AG08395 (cell line): ENCODE results near the gene LIMA1.
"Not testable (repeated sequence)": the region's sequence is repeated elsewhere in the genome, so short reads cannot be mapped to it uniquely, and the experiment has no call there.

Experiments
- DNase-seq: peaks from one replicate; pipeline ENCODE4 v3.0.0; 2012; ENCODE audit warnings: mixed read lengths, low spot score

Gene LIMA1

GRCh38 chr12:50283229-50283923 is at the start of gene LIMA1:
Gene LIMA1, minus strand, starts transcription at chr12:50283520. Its CDS starts 34,769 bp downstream, at chr12:50248751.
- DNase-seq, result peak; percentile 96

- DNase-seq, result no peak
Observed at GRCh38 chr12:50331745-50332144, 48.4 kb upstream of the LIMA1 start.

DNA sequence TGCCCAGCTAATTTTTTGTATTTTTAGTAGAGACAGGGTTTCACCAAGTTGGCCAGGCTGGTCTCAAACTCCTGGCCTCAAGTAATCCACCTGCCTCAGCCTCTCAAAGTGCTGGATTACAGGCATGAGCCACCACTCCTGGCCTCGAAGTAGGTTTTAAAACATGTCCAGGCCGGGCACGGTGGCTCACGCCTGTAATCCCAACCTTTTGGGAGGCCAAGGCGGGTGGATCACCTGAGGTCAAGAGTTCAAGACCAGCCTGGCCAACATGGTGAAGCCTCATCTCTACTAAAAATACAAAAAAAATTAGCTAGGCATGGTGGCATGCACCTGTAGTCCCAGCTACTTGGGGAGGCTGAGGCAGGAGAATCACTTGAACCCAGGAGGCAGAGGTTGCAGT is 45.3 kb upstream of the LIMA1 start:
- DNase-seq, result not testable (repeated sequence)

- no peak for DNase-seq
Observed at GRCh38 chr12:50326590-50327284, 43.4 kb upstream of the LIMA1 start.

- DNase-seq, result no peak
Observed at GRCh38 chr12:50325890-50326391, 42.6 kb upstream of the LIMA1 start.

GRCh38 chr12:50324770-50325169 is 41.5 kb upstream of the LIMA1 start:
- not testable (repeated sequence) for DNase-seq

GRCh38 chr12:50324077-50324476 is 40.8 kb upstream of the LIMA1 start:
- DNase-seq, result not testable (repeated sequence)

- DNase-seq, result no peak
Observed at GRCh38 chr12:50322206-50322605, 38.9 kb upstream of the LIMA1 start.

DNA sequence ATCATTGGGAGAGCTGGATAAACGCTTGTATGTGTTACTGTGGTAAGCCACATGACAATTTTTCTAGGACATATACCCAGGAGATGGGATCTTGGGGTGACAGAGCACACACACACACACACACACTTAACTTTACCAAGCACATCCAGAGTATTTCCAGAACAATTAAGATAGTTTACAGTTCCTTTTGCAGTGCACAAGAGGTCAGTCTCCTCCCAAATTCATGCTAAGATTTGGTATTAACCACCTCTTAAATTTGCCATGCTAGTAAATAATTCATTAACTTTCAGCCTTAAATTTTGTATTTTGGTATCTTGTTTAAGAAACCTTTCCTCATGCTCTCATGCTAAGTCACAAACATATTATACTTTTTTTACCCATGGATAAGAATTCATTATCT is 33.9 kb upstream of the LIMA1 start:
- no peak for DNase-seq

DNA sequence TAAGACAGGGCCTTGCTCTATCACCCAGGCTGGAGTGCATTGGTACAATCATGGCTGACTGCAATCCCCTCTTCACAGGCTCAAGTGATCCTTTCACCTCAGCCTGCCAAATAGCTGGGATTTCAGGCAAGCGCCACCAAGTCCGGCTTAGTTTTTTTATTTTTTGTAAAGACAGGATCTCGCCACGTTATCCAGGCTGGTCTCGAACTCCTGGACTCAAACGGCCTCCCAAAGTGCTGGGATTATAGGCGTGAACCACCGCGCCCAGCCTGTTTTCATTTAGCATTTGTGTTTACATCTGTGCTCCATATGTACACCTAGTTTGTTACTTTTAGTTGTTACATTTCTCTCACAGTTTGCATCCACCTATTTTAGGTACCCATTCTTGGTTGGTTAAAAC is 32.5 kb upstream of the LIMA1 start:
- DNase-seq, result no peak

DNA sequence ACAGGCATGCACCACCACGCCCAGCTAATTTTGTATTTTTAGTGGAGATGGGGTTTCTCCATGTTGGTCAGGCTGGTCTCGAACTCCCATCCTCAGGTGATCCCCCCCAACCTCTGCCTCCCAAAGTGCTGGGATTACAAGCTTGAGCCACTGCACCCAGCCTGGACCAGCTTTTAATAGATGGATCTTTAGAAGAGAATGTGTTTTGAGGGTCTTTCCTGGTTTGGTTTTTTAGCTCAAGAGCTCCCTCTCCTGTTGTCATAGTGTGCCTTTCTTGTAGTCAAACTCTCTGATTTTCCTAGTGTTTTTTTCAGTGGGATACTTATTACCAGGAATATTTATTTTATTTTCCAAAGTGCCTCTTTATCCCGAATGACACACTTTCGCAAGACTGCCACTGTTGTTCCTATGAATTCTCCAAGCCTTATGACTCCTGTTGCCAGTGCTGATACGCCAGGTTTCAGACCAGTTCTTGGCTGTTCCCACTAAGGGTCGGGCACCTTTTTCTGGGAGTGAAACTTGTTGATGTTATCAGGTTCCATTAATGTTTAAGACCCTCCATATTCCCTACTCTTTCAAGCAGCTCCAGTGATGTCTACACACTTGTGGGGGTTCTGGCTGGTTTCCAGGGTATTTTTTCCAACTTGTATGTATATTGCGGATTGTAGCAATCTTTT is 31.5 kb upstream of the LIMA1 start:
- DNase-seq, result peak; percentile 83

GRCh38 chr12:50313971-50314370 is 30.7 kb upstream of the LIMA1 start:
- not testable (repeated sequence) for DNase-seq

DNA sequence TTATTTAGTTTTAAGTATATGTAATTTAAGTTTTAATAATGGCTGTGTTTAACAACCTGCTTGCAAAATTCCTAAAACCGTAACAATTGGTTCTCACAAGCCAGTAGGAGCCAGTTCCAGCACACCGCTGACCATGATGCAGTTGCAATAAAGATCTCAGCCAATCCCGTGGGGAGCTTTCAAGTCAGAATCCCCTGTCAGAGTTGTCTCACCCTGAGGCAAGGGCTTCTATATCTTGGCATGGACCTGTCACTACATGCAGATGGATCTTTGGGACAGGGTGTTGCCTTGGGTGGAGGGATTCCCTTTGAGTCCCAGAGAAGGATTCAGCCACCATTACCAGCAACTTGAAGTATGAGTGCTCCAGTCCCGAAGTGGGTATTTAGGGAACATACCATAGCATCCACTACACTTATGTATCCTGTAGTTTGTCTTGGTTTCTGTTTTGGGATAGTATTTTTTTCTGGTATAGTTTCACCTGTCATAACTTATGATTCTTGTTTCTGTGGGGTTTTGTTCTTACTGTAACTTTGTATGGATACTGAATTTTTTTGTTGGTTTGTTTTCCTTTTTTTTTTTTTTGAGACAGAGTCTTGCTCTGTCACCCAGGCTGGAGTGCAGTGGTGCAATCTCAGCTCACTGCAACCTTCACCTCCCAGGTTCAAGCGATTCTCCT is 30.1 kb upstream of the LIMA1 start:
- no peak for DNase-seq

GRCh38 chr12:50311858-50312609 is 28.7 kb upstream of the LIMA1 start:
- DNase-seq, result not testable (repeated sequence)

- DNase-seq, result no peak
Observed at GRCh38 chr12:50309950-50310349, 26.6 kb upstream of the LIMA1 start.

- DNase-seq, result peak; percentile 78
Observed at GRCh38 chr12:50302686-50303085, 19.4 kb upstream of the LIMA1 start.

GRCh38 chr12:50297996-50298395 is 14.7 kb upstream of the LIMA1 start:
- DNase-seq, result no peak

GRCh38 chr12:50297027-50297426 is 13.7 kb upstream of the LIMA1 start:
- no peak for DNase-seq

- DNase-seq, result no peak
Observed at GRCh38 chr12:50296554-50296953, 13.2 kb upstream of the LIMA1 start.

DNA sequence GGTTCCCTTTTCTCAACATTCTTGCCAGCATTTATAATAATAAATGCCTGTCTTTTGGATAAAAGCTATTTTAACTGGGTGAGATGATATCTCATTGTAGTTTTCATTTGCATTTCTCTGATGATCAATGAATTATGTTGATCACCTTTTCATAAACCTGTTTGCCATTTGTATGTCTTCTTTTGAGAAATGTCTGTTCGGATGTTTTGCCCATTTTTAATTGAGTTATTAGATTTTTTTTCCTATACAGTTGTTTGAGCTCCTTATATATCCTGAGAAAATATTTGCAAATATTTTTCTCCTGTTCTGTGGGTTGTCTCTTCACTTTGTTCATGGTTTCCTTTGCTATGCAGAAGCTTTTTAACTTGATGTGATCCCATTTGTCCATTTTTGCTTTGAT is 8.1 kb upstream of the LIMA1 start:
- DNase-seq, result no peak

DNA sequence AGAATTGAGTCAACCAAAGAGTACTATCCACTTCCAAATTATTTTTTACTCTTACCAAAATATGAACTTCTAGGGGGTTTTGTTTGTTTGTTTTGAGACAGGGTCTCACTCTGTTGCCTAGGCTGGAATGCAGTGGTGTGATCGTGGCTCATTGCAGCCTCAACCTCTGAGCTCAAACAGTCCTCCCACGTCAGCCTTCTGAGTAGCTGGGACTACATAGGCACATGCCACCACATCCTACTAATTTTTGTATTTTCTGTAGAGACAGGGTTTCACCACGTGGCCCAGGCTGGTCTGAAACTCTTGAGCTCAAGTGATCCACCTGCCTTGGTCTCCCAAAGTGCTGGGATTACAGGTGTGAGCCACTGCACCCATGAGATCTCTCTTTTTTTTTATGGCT is 7.4 kb upstream of the LIMA1 start:
- DNase-seq, result not testable (repeated sequence)

DNA sequence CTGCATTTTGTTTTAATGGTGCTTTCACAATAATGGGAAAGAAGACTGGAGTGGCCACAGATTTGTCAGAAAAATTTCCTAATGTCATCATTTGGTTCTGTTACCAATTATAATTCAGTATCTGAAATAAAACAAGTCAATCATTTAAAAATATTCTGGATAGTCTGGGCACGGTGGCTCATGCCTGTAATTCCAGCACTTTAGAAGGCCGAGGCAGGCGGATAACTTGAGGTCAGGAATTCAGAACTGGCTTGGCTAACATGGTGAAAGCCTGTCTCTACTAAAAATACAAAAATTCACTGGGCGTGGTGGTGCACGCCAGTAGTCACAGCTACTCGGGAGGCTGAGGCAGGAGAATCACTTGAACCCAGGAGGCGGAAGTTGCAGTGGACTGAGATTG is 4.0 kb upstream of the LIMA1 start:
- DNase-seq, result no peak
